Loucy (cell line): ENCODE measurements around the gene FZD1.

Experiments
- CTCF ChIP-seq: fragments of 200-600 bp; sonication (generic); conservative IDR thresholded peaks from 2 replicates; pipeline ENCODE4 v1.5.1; 2014; ENCODE audit warnings: mild to moderate bottlenecking, antibody characterized with exemption, low read length
- EZH2phosphoT487 ChIP-seq: fragments of 200-600 bp; IDR thresholded peaks from 2 replicates; pipeline ENCODE4 v1.6.1; 2018; ENCODE audit warnings: antibody characterized with exemption, mild to moderate bottlenecking, moderate library complexity, borderline replicate concordance

- TF ChIP-seq CTCF (no peak), EZH2phosphoT487 (no peak)
These were observed 15.2 kb upstream of the FZD1 start for GRCh38 chr7:91248996-91249395.
